Measurements from ENCODE around the gene ZNF385D. TPM values are rescaled to one million over a fixed set of nuclear protein-coding genes. Genes with fewer than 3 reads are reported as not detected.

Gene ZNF385D
- total RNA-seq, 4 donors from 2014 or later = 0.26 to 53.6 (median 19.2) TPM

GRCh38 chr3:21662403-21662802 is 88.6 kb downstream of the ZNF385D start:
- Histone ChIP-seq H3K36me3 (no peaks in the 10 kb centered on the region), H3K27ac (no peak overlapping the region), H3K9me3 (no peaks in the 10 kb centered on the region), H3K27me3 (no peaks in the 10 kb centered on the region), H3K4me3 (no peak overlapping the region), H3K4me1 (no peaks in the 10 kb centered on the region)
- DNase-seq = no peak
- TF ChIP-seq POLR2A (IDR thresholded peaks at IDR 0.05) (no peak), CTCF (IDR thresholded peaks at IDR 0.05) (no peak)
- intact Hi-C loops (cut with DNase I; ENCODE audit: low total_unique reads) = no loop called here

- H3K27ac ChIP-seq = no peak overlapping the region
- intact Hi-C loops (cut with DNase I; ENCODE audit: low total_unique reads) = no loop called here
- no peak for TF ChIP-seq CTCF (IDR thresholded peaks at IDR 0.05)
- TF ChIP-seq POLR2A (IDR thresholded peaks at IDR 0.05) = no peak
- no peaks in the 10 kb centered on the region for H3K36me3 ChIP-seq
- H3K4me1 ChIP-seq = no peaks in the 10 kb centered on the region
- no peak for DNase-seq
- H3K9me3 ChIP-seq = no peaks in the 10 kb centered on the region
- no peak overlapping the region for H3K4me3 ChIP-seq
- H3K27me3 ChIP-seq = no peaks in the 10 kb centered on the region
These were observed 96.3 kb downstream of the ZNF385D start for GRCh38 chr3:21654662-21655061.

GRCh38 chr3:21654241-21654640 is 96.8 kb downstream of the ZNF385D start:
- no peaks in the 10 kb centered on the region for H3K4me1 ChIP-seq
- no peak overlapping the region for H3K4me3 ChIP-seq
- H3K9me3 ChIP-seq = no peaks in the 10 kb centered on the region
- no peaks in the 10 kb centered on the region for H3K27me3 ChIP-seq
- H3K36me3 ChIP-seq = no peaks in the 10 kb centered on the region
- H3K27ac ChIP-seq = no peak overlapping the region
- intact Hi-C loops (cut with DNase I; ENCODE audit: low total_unique reads) = no loop called here
- DNase-seq = no peak
- TF ChIP-seq POLR2A (IDR thresholded peaks at IDR 0.05) (no peak), CTCF (IDR thresholded peaks at IDR 0.05) (no peak)

- H3K27ac ChIP-seq = no peak overlapping the region
- intact Hi-C loops (cut with DNase I; ENCODE audit: low total_unique reads) = no loop called here
- H3K9me3 ChIP-seq = no peaks in the 10 kb centered on the region
- no peaks in the 10 kb centered on the region for H3K36me3 ChIP-seq
- H3K4me1 ChIP-seq = no peaks in the 10 kb centered on the region
- TF ChIP-seq POLR2A (IDR thresholded peaks at IDR 0.05) (no peak), CTCF (IDR thresholded peaks at IDR 0.05) (no peak)
- DNase-seq = no peak
- no peaks in the 10 kb centered on the region for H3K27me3 ChIP-seq
- H3K4me3 ChIP-seq = no peak overlapping the region
These were observed 101.5 kb downstream of the ZNF385D start for GRCh38 chr3:21649519-21649918.

- intact Hi-C loops (cut with DNase I; ENCODE audit: low total_unique reads) = no loop called here
- H3K36me3 ChIP-seq = no peaks in the 10 kb centered on the region
- H3K27ac ChIP-seq = no peak overlapping the region
- DNase-seq = no peak
- no peaks in the 10 kb centered on the region for H3K27me3 ChIP-seq
- no peaks in the 10 kb centered on the region for H3K9me3 ChIP-seq
- TF ChIP-seq POLR2A (IDR thresholded peaks at IDR 0.05) = no peak
- no peak for TF ChIP-seq CTCF (IDR thresholded peaks at IDR 0.05)
- H3K4me1 ChIP-seq = no peaks in the 10 kb centered on the region
- no peak overlapping the region for H3K4me3 ChIP-seq
These were observed 103.0 kb downstream of the ZNF385D start for GRCh38 chr3:21647961-21648360.

Measured in uterus (tissue), 4 donors.